ENCODE results near the gene WDFY3.
"Not testable (repeated sequence)": the region's sequence is repeated elsewhere in the genome, so short reads cannot be mapped to it uniquely, and the experiment has no call there.

Gene WDFY3

DNA sequence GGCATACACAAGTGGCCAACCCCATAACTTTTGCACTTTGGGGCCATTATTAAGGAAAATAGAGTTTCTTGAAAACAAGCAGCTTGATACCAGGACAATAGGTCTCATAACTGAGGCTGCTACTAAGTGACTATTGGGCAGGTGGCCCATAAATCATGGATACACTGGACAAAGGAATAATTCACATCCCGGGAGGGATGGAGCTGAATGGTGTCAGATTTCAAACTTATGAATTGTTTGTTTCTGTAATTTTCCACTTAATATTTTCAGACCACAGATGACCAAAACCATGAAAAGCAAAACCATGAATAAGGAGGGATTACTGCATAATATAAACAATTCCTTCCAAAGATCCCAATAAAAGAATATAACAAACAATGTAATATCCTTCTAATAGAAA is 114.4 kb downstream of the WDFY3 start:
- DNase-seq = peak in 1 of 2 experiments; percentile 9

DNA sequence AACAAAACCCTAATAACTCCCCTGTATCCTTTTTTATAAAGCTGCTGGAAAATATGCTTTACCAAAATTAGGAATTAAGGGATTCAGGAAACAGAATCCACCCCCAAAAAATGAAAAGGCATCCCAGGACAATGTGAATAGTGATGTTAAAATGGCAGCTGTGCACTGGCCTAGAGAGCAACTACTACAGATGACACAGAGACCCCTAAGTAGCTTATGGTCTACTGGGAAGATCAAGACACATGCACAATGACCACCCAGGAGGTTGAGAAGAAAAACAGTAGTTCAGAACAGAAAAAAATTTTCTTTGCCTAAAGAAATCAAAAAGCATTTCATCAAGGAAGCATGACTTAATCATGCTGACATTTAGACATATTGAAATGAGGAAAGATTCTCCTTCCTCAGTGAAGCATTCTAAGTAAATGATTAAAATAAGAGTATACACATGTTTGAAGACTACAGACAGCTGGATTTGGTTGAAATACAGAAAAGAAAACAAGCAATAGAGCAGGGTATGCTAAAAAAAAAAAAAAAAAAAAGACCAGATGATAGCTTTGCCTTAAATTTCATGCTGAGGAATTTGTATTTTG is 117.3 kb downstream of the WDFY3 start:
- DNase-seq = no peak

DNA sequence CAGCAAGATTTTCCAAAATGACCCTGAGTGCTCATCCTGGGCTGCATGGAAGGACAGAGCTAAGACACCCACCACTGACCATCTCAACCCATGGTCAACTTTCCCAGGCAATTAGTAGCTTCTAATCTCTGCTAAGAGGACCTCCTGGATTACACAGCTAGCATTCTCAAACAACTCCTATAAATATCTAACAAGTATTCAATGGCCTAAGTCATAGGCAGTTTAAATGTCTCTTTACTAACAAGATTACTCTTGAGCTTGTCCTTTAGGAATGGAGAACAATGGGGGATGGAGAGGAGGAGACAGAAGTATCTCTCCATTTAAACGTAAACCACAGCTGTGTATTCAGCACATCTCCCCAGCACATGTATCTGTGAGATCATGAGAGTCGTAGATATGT is 118.1 kb downstream of the WDFY3 start:
- DNase-seq = no peak

DNA sequence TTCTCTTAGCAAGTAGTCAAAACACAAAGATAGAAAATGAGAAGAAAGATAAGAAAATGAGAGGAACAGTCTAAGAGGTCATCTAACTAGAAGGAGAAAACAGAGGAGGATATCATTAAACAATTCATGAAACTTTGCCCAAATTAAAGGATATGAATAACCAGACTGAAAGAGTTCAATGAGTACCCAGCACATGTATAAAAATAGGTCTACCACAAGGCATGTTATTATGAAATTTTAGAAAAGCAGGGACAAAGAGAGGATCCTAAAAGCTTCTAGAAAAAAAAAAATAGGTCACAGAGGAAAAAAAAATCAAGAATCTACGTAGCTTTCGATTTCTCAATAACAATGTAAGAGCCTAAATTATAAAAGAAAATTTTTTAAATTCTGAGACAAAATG is 118.5 kb downstream of the WDFY3 start:
- DNase-seq = no peak

- DNase-seq = no peak
These were observed 119.5 kb downstream of the WDFY3 start for GRCh38 chr4:84846985-84847384.

DNA sequence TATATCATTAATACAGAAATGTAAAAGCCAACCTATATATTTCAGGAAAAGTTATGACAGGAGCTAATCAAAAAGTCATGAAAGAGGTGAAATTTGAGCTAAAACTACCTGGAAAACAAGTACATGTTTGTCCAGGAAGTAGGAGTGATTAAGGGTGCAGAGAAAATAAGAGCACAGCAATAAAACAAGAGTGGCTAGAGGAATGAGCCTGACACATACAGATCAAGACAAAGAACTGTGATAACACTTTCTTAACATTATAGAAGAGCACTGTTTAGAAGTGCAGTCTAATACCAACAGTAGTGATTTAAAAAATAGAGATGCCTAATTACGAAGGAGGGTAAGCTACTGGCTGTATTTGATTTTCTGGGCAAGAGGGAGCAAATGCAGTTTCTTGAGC is 125.1 kb downstream of the WDFY3 start:
- no peak for DNase-seq

DNA sequence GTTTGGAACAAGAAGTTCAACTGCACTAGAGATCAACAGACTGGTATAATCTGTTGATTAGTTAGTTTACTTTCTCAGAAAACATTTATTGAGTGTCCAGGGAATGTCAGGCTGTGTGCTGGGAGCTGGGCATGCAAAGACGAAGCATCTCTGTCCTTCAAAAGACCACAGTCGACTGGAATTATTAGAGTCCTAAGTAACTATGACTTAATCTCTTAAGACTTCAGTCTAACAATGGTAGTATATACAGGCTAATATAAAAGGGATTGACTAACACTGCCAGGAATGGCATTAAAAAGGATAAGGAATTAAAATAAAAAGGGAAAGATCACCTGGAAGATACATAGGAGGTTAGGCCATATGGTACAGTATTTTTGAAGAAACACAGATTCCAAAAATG is 128.7 kb downstream of the WDFY3 start:
- no peak for DNase-seq

DNA sequence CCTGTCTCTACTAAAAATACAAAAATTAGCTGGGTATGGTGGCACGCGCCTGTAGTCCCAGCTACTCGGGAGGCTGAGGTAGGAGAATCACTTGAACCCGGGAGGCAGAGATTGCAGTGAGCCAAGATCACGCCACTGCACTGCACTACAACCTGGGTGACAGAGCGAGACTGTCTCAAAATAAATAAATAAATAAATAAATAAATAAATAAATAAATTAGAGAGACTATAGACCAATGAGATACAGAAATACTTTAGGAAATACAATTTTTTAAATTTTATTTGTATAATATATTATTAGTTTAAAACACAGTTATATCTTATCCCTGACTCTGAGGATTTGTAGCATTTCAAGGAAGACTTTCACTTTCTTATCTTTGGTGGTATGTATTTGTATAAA is 136.9 kb downstream of the WDFY3 start:
- DNase-seq = not testable (repeated sequence)

DNA sequence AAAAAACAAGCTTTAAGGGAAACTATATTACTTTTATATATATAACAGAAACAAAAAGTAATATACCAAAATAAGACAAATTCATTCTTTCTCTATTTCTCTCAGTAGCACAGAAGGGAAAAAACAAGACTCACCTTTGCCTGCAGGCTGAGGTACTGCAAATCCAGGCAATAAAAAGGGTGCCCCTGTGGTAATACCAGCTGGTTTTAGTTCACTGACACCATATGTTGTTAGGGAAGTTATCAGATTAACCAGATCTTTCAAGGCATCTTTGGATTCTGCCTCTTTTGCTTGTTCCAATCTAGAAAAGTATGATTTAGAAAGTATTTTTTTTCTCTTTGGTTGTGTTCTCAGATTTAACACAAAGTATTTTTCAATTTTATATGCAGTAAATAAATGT is 139.8 kb downstream of the WDFY3 start:
- DNase-seq = no peak

- no peak for DNase-seq
These were observed 140.7 kb downstream of the WDFY3 start for GRCh38 chr4:84825701-84826341.

GRCh38 chr4:84821064-84821463 is 145.4 kb downstream of the WDFY3 start:
- DNase-seq = no peak

DNA sequence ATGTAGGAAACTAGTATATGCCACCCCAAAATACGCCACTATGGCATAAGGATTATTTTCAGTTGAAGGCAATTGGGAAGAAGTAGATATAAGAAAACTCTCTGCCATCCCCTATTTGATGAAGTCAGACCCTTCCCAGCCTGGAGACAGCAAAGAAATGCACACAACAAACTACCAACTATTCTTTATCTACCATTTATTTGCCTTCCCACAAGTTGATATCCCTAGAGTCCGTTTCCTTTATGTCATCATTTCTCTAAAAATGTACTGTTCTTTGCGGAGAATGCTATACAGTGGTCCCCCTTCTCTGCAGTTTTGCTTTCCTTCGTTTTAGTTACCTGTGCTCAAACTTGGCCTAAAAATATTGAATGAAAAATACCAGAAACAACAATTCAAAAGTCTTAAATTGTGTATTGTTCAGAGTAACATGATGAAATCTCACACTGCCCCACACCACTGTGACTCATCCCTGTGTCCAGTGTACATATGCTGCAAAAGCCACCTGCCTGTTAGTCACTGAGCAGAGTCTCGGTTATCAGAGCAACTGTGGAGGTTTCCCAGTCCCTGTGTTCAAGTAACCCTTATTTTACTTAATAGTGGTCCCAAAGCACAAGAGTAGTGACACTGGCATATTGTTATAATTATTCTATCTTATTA is 152.3 kb downstream of the WDFY3 start:
- DNase-seq = no peak

DNA sequence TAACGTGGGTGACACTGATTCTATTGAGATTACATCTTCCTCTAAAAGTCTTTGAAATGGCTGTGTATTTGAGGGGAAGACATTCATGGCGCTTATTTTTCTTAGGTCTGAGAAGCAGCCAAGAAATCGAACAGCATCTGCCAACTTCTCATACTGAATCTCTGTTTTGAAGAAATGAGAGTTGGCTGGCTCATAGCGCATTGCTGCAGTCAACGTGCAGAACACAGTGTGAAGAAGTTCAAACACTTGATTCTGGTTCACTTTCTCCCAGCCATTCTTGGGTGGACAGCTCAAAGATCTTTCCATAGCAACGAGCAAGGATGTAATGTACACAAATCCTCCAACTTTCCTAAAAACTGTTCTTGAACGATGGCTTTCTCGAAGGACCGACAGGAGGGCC is 156.5 kb downstream of the WDFY3 start:
- DNase-seq = peak in 1 of 2 experiments; percentile 6

DNA sequence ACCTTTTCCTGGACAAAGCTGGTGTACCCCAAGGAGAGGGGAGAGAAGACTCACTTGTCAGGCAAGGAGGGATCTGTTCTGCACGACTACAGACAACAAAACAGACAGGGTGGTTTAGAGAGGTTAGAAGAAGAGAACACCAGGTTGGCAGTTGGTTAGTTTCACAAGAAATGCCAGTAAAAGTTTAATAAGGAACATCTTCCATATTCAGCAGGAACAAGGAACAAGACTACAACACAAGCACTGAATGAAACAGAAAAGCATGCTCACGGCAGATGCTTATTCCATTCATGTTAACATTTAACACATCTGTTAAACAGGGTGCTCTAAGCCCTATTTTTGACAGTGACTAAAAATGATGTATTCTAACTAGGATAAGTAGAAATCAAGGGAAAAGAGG is 158.2 kb downstream of the WDFY3 start:
- DNase-seq = no peak

DNA sequence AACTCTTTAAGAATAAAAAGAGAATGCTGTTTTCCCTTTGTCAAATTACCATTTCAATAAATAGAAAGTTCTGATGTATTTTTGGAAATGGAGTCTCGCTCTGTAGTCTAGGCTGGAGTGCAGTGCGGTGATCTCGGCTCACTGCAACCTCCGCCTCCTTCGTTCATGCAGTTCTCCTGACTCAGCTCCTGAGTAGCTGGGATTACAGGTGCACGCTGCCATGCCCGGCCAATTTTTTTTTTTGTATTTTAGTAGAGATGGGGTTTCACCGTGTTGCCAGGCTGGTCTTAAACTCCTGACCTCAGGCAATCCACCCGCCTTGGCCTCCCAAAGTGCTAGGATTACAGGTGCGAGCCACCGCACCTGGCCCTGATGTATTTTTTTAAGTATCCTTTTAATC is 159.9 kb downstream of the WDFY3 start:
- DNase-seq = not testable (repeated sequence)

- no peak for DNase-seq
These were observed 162.4 kb downstream of the WDFY3 start for GRCh38 chr4:84804136-84804535.

DNA sequence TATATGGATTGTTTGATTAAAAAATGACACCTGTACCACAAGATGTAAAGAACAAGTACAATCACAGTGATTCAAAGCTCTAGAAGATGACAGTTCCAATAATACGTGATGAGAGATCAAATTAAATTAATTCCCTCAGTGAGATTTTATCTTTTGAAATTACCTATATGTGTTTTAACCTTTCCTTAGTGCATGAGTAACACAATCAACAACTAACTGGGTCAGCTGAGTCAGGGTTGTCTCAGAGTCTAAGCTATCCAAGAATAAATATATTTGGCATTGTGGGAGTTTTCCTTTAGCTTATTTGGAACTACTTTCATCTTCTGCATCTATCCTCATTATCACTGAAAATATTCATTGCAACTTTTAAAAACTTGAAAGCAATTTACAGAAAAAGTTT is 162.8 kb downstream of the WDFY3 start:
- DNase-seq = no peak

DNA sequence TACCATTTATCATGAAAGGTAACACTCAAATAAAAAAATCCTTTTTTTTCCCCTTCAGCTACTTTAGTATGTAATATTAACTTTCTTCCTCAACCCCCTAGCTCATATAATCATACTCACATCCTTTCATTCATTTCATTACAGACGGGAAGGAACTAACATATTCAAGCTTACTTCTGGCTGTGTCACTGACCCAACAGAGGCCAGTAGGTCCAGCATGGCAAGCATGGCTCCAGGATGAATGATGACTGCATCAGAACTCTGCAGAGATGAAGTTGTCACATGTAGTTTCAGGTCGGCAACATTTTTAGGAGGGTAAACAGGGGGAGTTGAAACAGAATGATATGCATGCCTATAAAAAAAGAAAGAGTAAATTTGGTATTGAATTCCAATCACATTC is 163.4 kb downstream of the WDFY3 start:
- no peak for DNase-seq

DNA sequence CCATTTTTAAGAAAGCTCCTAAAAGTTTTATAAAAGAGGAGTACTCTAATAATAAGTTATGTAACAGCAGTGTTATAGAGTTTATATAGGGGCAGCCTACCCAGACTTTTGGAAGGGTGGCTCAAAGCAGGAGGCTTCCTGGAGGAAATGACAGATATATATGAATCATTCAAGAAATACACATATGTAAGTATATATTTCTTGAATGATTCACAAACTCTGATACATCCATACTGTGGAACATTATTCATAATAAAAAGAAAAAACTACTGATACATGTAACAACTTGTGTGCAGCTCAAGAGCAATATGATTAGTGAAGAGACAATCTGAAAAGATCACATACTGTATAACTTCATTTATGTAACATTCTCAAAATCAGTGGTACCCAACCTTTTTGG is 166.2 kb downstream of the WDFY3 start:
- no peak for DNase-seq

GRCh38 chr4:84799318-84799717 is 167.2 kb downstream of the WDFY3 start:
- no peak for DNase-seq

DNA sequence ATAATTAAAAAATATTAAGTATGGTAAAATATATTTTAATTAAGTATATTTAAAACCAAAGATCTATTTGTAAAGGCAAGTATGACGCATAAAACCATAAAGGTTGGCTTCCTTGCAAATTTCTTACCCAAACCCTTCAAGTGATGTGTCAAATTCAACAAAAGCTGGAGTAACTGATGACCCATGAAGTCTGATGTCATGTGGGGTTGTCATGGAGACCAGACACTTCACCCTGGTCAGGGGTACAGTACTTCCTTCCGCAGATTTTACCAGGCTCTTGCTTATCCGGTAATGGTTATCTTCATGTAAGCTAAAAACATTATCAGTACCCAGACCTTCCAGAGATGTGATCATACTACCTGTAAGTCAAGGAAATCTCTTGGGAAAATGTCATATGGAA is 170.1 kb downstream of the WDFY3 start:
- peak in 1 of 2 experiments; percentile 1 for DNase-seq

DNA sequence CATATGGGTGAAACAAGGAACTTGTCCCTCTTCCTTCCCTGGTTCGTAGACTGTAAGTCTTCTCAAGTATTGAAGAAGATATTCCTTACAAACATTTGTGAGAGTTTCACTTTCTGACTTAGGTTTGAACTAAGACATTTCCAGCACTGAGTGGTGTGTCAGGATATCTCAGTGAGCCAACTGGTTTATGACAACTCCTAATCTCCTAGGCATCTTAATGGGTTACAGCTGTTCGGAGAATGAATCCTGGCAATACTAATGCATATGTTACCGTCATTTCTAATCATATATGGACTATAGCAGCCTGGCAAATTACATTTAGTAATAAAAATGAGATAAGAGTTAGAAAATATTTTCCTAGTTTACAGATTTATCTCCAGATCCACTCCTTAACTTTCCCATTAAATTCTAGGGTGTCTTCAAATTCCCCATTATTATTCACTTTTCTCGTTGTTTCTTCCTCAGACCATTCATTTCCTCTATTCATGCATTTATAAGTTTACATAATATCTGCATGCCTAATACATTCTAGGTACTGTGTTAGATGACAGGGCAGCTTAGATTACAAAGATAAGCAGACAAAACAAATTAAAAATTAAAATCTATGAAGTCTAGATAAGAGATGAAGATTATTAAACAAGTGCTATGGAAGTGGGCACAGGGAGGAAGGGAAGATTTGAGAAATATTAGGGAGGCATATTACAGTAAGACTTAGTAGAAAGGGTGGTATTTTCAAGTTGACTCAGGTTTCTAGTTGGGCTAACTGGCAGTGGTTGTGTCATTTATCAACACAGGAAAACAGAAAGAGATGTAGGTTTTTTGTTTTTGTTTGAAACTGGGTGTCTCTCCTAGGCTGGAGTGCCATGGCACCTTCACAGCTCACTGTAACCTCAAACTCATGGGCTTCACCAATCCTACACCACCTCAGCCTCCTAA is 173.9 kb downstream of the WDFY3 start:
- DNase-seq = no peak

DNA sequence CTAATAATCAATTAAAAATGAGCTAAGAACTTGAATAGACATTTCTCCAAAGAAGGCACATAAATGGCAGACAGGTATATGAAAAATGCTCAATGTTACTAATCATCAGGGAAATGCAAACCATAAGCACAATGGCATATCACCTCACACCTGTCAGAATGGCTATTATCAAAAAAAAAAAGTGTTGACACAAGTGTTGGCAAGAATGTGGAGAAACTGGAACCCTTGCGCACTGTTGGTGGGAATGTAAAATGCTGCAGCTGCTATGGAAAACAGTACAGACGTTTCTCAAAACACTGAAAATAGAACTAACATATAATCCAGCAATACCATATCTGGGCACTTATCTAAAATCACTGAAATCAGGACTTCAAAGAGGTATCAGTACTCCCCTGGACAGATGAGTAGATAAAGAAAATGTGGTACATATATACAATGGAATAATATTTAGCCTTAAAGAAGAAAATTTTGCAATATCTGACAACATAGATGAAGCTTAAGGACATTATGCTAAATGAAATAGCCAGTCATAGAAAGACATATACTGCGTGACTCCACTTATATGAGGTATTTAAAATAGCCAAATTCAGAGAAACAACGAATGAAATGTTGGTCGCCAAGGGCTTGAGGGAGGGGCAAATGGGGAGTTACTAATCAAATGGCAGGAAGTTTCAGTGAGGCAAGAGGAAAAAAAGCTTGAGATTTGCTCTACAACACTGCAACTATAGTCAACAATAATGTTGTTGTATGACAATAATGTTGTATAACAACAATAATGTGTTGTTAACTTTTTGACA is 175.5 kb downstream of the WDFY3 start:
- DNase-seq = no peak

Data from NCI-H446 (cell line).